Lower leg skin (tissue), 4 donors: Measurements from ENCODE around the gene WDR73. TPM values are rescaled to one million over a fixed set of nuclear protein-coding genes. Genes with fewer than 3 reads are reported as not detected.
A peak's percentile ranks its signal among the peaks of the same experiment; 100 is the strongest.

ENCODE experiments used
- DNase-seq, 2 donors: peaks; one replicate each; pipeline ENCODE4 v3.0.0-alpha.2; 2019; ENCODE audit warnings: low spot score in 2 of 2
- H3K4me3 ChIP-seq: fragments of 200-600 bp; sonication (generic); 2 replicates; pipeline ENCODE4 v1.5.1; 2017; ENCODE audit warnings: mild to moderate bottlenecking, low read depth; ENCODE audit not compliant: poor library complexity, severe bottlenecking
- CTCF ChIP-seq, 3 donors: fragments of 450-650 bp; IDR thresholded peaks; one replicate each; pipeline ENCODE4 v1.5.1; 2016; ENCODE audit warnings: antibody characterized with exemption in 3 of 3, mild to moderate bottlenecking in 3 of 3, moderate library complexity in 2 of 3
- POLR2A ChIP-seq, 2 donors: fragments of 450-650 bp; IDR thresholded peaks; one replicate each; pipeline ENCODE4 v1.6.1; 2016 to 2017; ENCODE audit warnings: antibody characterized with exemption in 2 of 2, mild to moderate bottlenecking in 1 of 2, moderate library complexity in 1 of 2
- WGBS, 2 donors: methylation state at CpG; one replicate each; pipeline ENCODE4 v1.1.5; 2018; 5-methylcytosine and 5-hydroxymethylcytosine counted together
- intact Hi-C: fragments of 100-400 bp; cut with DNase I; formaldehyde crosslinking; loops from one replicate; pipeline ENCODE4 v1.15.0; 2023; ENCODE audit warnings: low total_unique reads
- total RNA-seq, 4 donors: library from RNA; depleted of rRNA; stranded (reverse); fragments of >200 nt; gene quantifications; one replicate each; pipeline ENCODE4 v1.1.0, GENCODE V29; 2016

WDR73 gene
- total RNA-seq, 4 donors from 2014 or later, result 10.0 to 26.5 (median 18.9) TPM

GRCh38 chr15:84598250-84598649 is 55.8 kb downstream of the WDR73 start:
- H3K4me3 ChIP-seq, result no peak overlapping the region
- no peak for DNase-seq
- WGBS, 2 donors, result 63 to 77% methylated on average over 2 of the region's 2 CpGs
- intact Hi-C loops, result no loop called here
- TF ChIP-seq CTCF (IDR thresholded peaks at IDR 0.05) (no peak), POLR2A (IDR thresholded peaks at IDR 0.05) (no peak)

GRCh38 chr15:84597296-84597695 is 56.8 kb downstream of the WDR73 start:
- TF ChIP-seq CTCF (IDR thresholded peaks at IDR 0.05) (no peak), POLR2A (IDR thresholded peaks at IDR 0.05) (no peak)
- intact Hi-C loops, result no loop called here
- 66 to 89% methylated on average over 3 of the region's 3 CpGs for WGBS, 2 donors
- no peak overlapping the region for H3K4me3 ChIP-seq
- DNase-seq, result no peak

- intact Hi-C loops, result no loop called here
- peak in 1 of 2 donors; percentile 49 for DNase-seq
- no peak overlapping the region for H3K4me3 ChIP-seq
- WGBS, 2 donors, result 79 to 84% methylated on average over 2 of the region's 2 CpGs
- TF ChIP-seq POLR2A (IDR thresholded peaks at IDR 0.05) (no peak), CTCF (IDR thresholded peaks at IDR 0.05) (no peak)
These were observed 58.4 kb downstream of the WDR73 start for GRCh38 chr15:84595660-84596059.

- WGBS, 2 donors, result 63 to 84% methylated on average over 3 of the region's 3 CpGs
- H3K4me3 ChIP-seq, result no peak overlapping the region
- peak in 1 of 2 donors; percentile 60 for DNase-seq
- no peak for TF ChIP-seq CTCF (IDR thresholded peaks at IDR 0.05)
- TF ChIP-seq POLR2A (IDR thresholded peaks at IDR 0.05), result no peak
- intact Hi-C loops, result no loop called here
These were observed 59.3 kb downstream of the WDR73 start for GRCh38 chr15:84594617-84595290.

- no peak for DNase-seq
- TF ChIP-seq POLR2A (IDR thresholded peaks at IDR 0.05) (no peak), CTCF (IDR thresholded peaks at IDR 0.05) (no peak)
- intact Hi-C loops, result no loop called here
- H3K4me3 ChIP-seq, result no peak overlapping the region
- WGBS, 2 donors, result 95 to 100% methylated on average over 1 of the region's 1 CpG
These were observed 62.3 kb downstream of the WDR73 start for GRCh38 chr15:84591815-84592214.

GRCh38 chr15:84590406-84590805 is 63.7 kb downstream of the WDR73 start:
- no peak for DNase-seq
- TF ChIP-seq CTCF (IDR thresholded peaks at IDR 0.05) (no peak), POLR2A (IDR thresholded peaks at IDR 0.05) (no peak)
- intact Hi-C loops, result no loop called here
- 83 to 90% methylated on average over 2 of the region's 2 CpGs for WGBS, 2 donors
- no peak overlapping the region for H3K4me3 ChIP-seq
